Measurements from ENCODE around the gene FFAR2. TPM values are rescaled to one million over a fixed set of nuclear protein-coding genes. Genes with fewer than 3 reads are reported as not detected.
"Not testable (repeated sequence)": the region's sequence is repeated elsewhere in the genome, so short reads cannot be mapped to it uniquely, and the experiment has no call there.

FFAR2 gene
- total and polyA plus RNA-seq, 2 donors (not counting 1 experiment from before 2014, with no cell fraction given): not detected

GRCh38 chr19:35399948-35400772, 47.9 kb upstream of the FFAR2 start:
- no peak overlapping the region for H2AFZ ChIP-seq (ENCODE audit: low read length)
- no peaks in the 10 kb centered on the region for H3K79me2 ChIP-seq (ENCODE audit: control insufficient read depth, insufficient read depth, low read length)
- no peak overlapping the region for H3K9ac ChIP-seq (ENCODE audit: insufficient read depth, low read length)
- H3K4me2 ChIP-seq (ENCODE audit: extremely low read depth, insufficient read depth, low read length): no peak overlapping the region
- no peaks in the 10 kb centered on the region for H3K4me1 ChIP-seq (ENCODE audit: control insufficient read depth, extremely low read depth, insufficient read depth, low read length)
- H3K9me3 ChIP-seq (ENCODE audit: control insufficient read depth, insufficient read depth, low read depth, low read length): no peaks in the 10 kb centered on the region
- H4K20me1 ChIP-seq (ENCODE audit: control insufficient read depth, extremely low read depth, insufficient read depth, low read length): no peaks in the 10 kb centered on the region
- no peaks in the 10 kb centered on the region for H3K36me3 ChIP-seq (ENCODE audit: control insufficient read depth, insufficient read depth, low read length)
- H3K4me3 ChIP-seq (replicated peaks in 1 of 4; ENCODE audit: control extremely low read depth in 1 of 4, insufficient read depth in 1 of 4, low read depth in 3 of 4, low read length in 4 of 4): no peak overlapping the region
- H3K27me3 ChIP-seq (ENCODE audit: control insufficient read depth, insufficient read depth, low read length): no peaks in the 10 kb centered on the region
- DNase-seq (ENCODE audit: low read depth in 2 of 2): no peak
- TF ChIP-seq, protein P1, sequence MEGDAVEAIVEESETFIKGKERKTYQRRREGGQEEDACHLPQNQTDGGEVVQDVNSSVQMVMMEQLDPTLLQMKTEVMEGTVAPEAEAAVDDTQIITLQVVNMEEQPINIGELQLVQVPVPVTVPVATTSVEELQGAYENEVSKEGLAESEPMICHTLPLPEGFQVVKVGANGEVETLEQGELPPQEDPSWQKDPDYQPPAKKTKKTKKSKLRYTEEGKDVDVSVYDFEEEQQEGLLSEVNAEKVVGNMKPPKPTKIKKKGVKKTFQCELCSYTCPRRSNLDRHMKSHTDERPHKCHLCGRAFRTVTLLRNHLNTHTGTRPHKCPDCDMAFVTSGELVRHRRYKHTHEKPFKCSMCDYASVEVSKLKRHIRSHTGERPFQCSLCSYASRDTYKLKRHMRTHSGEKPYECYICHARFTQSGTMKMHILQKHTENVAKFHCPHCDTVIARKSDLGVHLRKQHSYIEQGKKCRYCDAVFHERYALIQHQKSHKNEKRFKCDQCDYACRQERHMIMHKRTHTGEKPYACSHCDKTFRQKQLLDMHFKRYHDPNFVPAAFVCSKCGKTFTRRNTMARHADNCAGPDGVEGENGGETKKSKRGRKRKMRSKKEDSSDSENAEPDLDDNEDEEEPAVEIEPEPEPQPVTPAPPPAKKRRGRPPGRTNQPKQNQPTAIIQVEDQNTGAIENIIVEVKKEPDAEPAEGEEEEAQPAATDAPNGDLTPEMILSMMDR (conservative IDR thresholded peaks at IDR 0.05 in 1 of 2, IDR thresholded peaks at IDR 0.05 in 1 of 2; ENCODE audit: low read depth in 1 of 2, low read length in 2 of 2): no peak
- no peak for TF ChIP-seq EZH2 (IDR thresholded peaks at IDR 0.05; ENCODE audit: low read length, missing control alignments)
- no peak overlapping the region for H3K27ac ChIP-seq (ENCODE audit: insufficient read depth, low read length)

DNA sequence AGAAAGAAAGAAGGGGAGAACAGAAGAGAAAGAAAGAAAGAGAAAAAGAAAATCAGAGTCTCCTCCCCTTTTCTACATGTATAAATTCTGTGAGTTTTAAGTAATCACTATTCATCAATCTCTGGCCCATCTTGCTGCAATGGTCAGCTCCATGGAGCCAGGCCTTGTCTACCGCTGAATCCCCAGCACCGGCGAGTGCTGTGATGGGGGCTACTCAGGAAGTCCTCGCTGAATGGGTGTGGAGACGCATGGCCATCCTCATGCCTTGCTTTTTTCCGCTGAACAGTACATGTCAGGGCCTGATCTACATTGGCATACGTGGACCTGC, 47.3 kb upstream of the FFAR2 start:
- Histone ChIP-seq H3K4me3 (replicated peaks in 1 of 4; ENCODE audit: control extremely low read depth in 1 of 4, insufficient read depth in 1 of 4, low read depth in 3 of 4, low read length in 4 of 4) (no peak overlapping the region), H3K4me1 (ENCODE audit: control insufficient read depth, extremely low read depth, insufficient read depth, low read length) (no peaks in the 10 kb centered on the region), H3K9me3 (ENCODE audit: control insufficient read depth, insufficient read depth, low read depth, low read length) (no peaks in the 10 kb centered on the region), H3K79me2 (ENCODE audit: control insufficient read depth, insufficient read depth, low read length) (no peaks in the 10 kb centered on the region), H3K27ac (ENCODE audit: insufficient read depth, low read length) (no peak overlapping the region), H4K20me1 (ENCODE audit: control insufficient read depth, extremely low read depth, insufficient read depth, low read length) (no peaks in the 10 kb centered on the region), H3K9ac (ENCODE audit: insufficient read depth, low read length) (no peak overlapping the region), H2AFZ (ENCODE audit: low read length) (no peak overlapping the region), H3K36me3 (ENCODE audit: control insufficient read depth, insufficient read depth, low read length) (no peaks in the 10 kb centered on the region), H3K27me3 (ENCODE audit: control insufficient read depth, insufficient read depth, low read length) (no peaks in the 10 kb centered on the region), H3K4me2 (ENCODE audit: extremely low read depth, insufficient read depth, low read length) (no peak overlapping the region)
- no peak for DNase-seq (ENCODE audit: low read depth in 2 of 2)
- TF ChIP-seq, protein P1 (conservative IDR thresholded peaks at IDR 0.05 in 1 of 2, IDR thresholded peaks at IDR 0.05 in 1 of 2; ENCODE audit: low read depth in 1 of 2, low read length in 2 of 2): no peak

- H3K9ac ChIP-seq (ENCODE audit: insufficient read depth, low read length); H3K36me3 ChIP-seq (ENCODE audit: control insufficient read depth, insufficient read depth, low read length); H3K79me2 ChIP-seq (ENCODE audit: control insufficient read depth, insufficient read depth, low read length); H3K4me3 ChIP-seq (replicated peaks in 1 of 4; ENCODE audit: control extremely low read depth in 1 of 4, insufficient read depth in 1 of 4, low read depth in 3 of 4, low read length in 4 of 4); H3K9me3 ChIP-seq (ENCODE audit: control insufficient read depth, insufficient read depth, low read depth, low read length); DNase-seq (ENCODE audit: low read depth in 2 of 2); H3K4me2 ChIP-seq (ENCODE audit: extremely low read depth, insufficient read depth, low read length); H3K4me1 ChIP-seq (ENCODE audit: control insufficient read depth, extremely low read depth, insufficient read depth, low read length); H4K20me1 ChIP-seq (ENCODE audit: control insufficient read depth, extremely low read depth, insufficient read depth, low read length); H3K27ac ChIP-seq (ENCODE audit: insufficient read depth, low read length); H3K27me3 ChIP-seq (ENCODE audit: control insufficient read depth, insufficient read depth, low read length); H2AFZ ChIP-seq (ENCODE audit: low read length): not testable (repeated sequence)
Observed at GRCh38 chr19:35401416-35401815, 46.6 kb upstream of the FFAR2 start.
